BE2C (cell line): ENCODE results near the gene MTMR1.

Experiments
- DNase-seq: peaks from one replicate; pipeline ENCODE4 v3.0.0-alpha.2; 2020
- H3K27me3 ChIP-seq: fragments of 250-450 bp; sonication (Bioruptor Pico); 2 replicates; pipeline ENCODE4 v1.5.1; 2020; ENCODE audit warnings: mild to moderate bottlenecking
- H3K36me3 ChIP-seq: fragments of 250-450 bp; sonication (Bioruptor Pico); 2 replicates; pipeline ENCODE4 v1.5.1; 2020; ENCODE audit warnings: mild to moderate bottlenecking
- H3K4me1 ChIP-seq: fragments of 250-450 bp; sonication (Bioruptor Pico); 2 replicates; pipeline ENCODE4 v1.5.1; 2020
- H3K4me3 ChIP-seq: 2 replicates; pipeline ENCODE4 v1.5.1; 2011; ENCODE audit warnings: low read depth, low read length
- H3K9me3 ChIP-seq: fragments of 250-450 bp; sonication (Bioruptor Pico); 2 replicates; pipeline ENCODE4 v1.5.1; 2020
- TF ChIP-seq, protein P1 (sequence below): IDR thresholded peaks from 2 replicates; pipeline ENCODE4 v1.5.1; 2012; ENCODE audit warnings: mild to moderate bottlenecking, low read depth, low read length

MTMR1 gene

DNA sequence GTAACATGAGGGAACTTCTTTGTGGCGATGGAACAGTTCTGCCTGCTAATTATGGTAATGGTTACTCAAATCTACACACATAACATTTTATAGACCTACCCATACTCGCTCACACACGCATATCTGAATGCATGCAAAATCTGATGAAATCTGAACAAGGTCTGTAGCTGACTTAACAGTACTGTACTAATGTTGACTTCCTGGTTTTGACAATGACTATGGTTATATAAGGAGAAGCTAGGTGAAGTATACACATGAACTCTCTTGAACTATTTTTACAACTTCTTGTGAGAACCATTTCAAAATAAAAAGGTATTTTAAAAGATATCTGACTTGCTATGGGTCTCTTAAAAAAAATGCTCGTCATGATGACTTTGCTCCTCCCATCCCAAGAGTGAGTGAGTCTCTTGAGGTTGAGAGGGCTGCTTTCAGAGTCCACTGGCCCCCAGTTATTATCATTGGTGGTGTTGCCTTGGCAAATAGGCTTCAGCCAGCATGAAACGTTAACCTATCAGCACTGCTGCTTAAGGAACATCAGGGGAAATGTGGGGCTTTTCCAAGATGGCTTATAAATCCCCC is 99.8 kb downstream of the MTMR1 start:
- Histone ChIP-seq H3K4me1 (no peaks in the 10 kb centered on the region), H3K27me3 (no peaks in the 10 kb centered on the region), H3K36me3 (no peaks in the 10 kb centered on the region), H3K9me3 (no peaks in the 10 kb centered on the region), H3K4me3 (no peak overlapping the region)
- TF ChIP-seq, protein P1, sequence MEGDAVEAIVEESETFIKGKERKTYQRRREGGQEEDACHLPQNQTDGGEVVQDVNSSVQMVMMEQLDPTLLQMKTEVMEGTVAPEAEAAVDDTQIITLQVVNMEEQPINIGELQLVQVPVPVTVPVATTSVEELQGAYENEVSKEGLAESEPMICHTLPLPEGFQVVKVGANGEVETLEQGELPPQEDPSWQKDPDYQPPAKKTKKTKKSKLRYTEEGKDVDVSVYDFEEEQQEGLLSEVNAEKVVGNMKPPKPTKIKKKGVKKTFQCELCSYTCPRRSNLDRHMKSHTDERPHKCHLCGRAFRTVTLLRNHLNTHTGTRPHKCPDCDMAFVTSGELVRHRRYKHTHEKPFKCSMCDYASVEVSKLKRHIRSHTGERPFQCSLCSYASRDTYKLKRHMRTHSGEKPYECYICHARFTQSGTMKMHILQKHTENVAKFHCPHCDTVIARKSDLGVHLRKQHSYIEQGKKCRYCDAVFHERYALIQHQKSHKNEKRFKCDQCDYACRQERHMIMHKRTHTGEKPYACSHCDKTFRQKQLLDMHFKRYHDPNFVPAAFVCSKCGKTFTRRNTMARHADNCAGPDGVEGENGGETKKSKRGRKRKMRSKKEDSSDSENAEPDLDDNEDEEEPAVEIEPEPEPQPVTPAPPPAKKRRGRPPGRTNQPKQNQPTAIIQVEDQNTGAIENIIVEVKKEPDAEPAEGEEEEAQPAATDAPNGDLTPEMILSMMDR = no peak
- no peak for DNase-seq

DNA sequence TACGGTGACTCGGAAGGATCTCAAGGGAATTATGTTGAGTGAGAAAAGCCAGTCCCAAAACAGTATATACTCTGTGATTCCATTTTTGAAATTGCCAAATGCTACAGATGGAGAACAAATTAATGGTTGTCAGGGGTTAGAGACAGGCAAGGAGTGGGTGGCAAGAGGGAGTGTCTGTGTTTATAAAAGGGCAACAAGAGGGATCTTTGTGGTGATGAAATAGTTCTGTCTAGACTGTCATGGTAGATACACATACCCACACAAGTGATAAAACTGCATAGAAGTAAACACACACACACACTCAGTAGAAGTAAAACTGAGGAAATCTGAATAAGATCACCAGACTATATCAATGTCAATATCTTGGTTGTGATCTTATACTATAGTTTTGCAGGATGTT is 112.5 kb downstream of the MTMR1 start:
- DNase-seq = no peak
- Histone ChIP-seq H3K9me3 (no peaks in the 10 kb centered on the region), H3K4me1 (no peaks in the 10 kb centered on the region), H3K36me3 (no peaks in the 10 kb centered on the region), H3K4me3 (no peak overlapping the region), H3K27me3 (no peaks in the 10 kb centered on the region)
- TF ChIP-seq, protein P1 = no peak

DNA sequence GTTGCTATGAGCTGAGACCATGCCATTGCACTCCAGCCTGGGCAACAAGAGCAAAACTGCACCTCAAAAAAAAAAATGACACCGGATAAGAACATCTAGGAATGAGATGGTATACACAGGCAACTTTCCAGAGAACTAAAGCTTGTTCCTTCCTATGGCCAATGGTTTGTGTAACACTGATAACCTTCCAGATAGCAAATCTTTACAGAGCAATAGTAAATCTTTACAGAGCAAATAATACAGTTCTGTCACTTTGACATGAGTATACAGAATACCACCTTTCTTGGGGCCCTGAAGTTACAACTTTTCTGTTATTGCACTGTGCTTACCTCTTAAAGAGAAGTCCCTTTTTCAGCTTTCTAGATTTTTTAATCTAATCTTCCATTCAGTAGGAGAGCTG is 113.6 kb downstream of the MTMR1 start:
- DNase-seq = no peak
- H3K4me1 ChIP-seq = no peaks in the 10 kb centered on the region
- TF ChIP-seq, protein P1 = no peak
- H3K9me3 ChIP-seq = no peaks in the 10 kb centered on the region
- no peaks in the 10 kb centered on the region for H3K36me3 ChIP-seq
- H3K27me3 ChIP-seq = no peaks in the 10 kb centered on the region
- H3K4me3 ChIP-seq = no peak overlapping the region

DNA sequence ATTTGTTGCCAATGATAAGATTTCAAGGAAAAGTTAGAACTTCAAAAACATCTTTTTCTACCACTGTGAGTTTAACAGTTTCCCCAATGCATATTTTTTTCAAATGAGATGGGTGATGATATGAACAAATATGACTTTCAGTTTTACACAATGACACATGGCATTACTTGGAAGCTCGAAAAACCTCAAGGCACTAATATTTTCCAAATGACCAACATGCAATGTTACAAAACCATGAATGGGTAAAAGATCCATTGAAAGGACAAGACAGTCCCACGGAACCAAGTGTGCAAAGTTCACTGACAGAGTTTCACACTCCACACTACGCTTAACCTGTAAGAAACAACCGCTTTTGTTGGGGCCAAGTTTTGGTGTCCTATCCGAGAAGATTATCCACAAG is 120.7 kb downstream of the MTMR1 start:
- Histone ChIP-seq H3K36me3 (no peaks in the 10 kb centered on the region), H3K27me3 (no peaks in the 10 kb centered on the region), H3K4me1 (no peaks in the 10 kb centered on the region), H3K4me3 (no peak overlapping the region), H3K9me3 (no peaks in the 10 kb centered on the region)
- no peak for DNase-seq
- TF ChIP-seq, protein P1 = no peak
